GM12878 (cell line): Measurements from ENCODE around the gene OR2AT4. TPM values are rescaled to one million over a fixed set of nuclear protein-coding genes. Genes with fewer than 3 reads are reported as not detected.

Experiments
- ATAC-seq: fragments of 200-7000 bp; cut with Tn5 transposase; 3 replicates; pipeline ENCODE4 v1.9.1; 2020; ENCODE audit warnings: mild to moderate bottlenecking, moderate library complexity
- BruUV-seq: library from RNA; stranded (reverse); fragments of 400-500 nt; replicated peaks from 2 replicates; lab custom pipeline; 2021; lab: Mats Ljungman, UMichigan
- CTCF ChIA-PET: fragments of 300-600 bp; sonication (Branson Sonifier 250); formaldehyde crosslinking; extraction: SDS; loops from one replicate; lab custom pipeline; 2021; ENCODE audit warnings: inconsistent platforms; lab: Yijun Ruan, JAX
- POLR2A ChIA-PET: fragments of 350-600 bp; formaldehyde crosslinking; extraction: SDS; loops from one replicate; lab custom pipeline; 2021; ENCODE audit warnings: inconsistent platforms; lab: Charles Lee
- RAD21 ChIA-PET: fragments of 300-600 bp; sonication (Branson Sonifier 250); formaldehyde crosslinking; loops from one replicate; lab custom pipeline; 2023; ENCODE audit warnings: antibody characterized with exemption; ENCODE audit not compliant: unreplicated experiment; lab: Charles Lee
- SMC1A ChIA-PET: fragments of 300-600 bp; sonication (Branson Sonifier 250); formaldehyde crosslinking; loops from one replicate; lab custom pipeline; 2023; ENCODE audit not compliant: unreplicated experiment, uncharacterized antibody; lab: Charles Lee
- DNase-seq: peaks from one replicate; pipeline ENCODE4 v3.0.0-alpha.2; 2011; ENCODE audit warnings: low read depth, low spot score
- FAIRE-seq: peaks from 3 replicates; lab custom pipeline; 2011; peaks lifted over from hg19 to GRCh38; lab: Jason Lieb, UNC
- H2AFZ ChIP-seq: 2 replicates; pipeline ENCODE4 v1.6.0; 2011; ENCODE audit warnings: low read depth, low read length, control low read depth; ENCODE audit not compliant: control insufficient read depth
- H3K27ac ChIP-seq: 2 replicates; pipeline ENCODE4 v1.5.1; 2011; ENCODE audit warnings: control low read depth; ENCODE audit not compliant: control insufficient read depth, insufficient read depth
- H3K27me3 ChIP-seq, 2 experiments: replicated peaks in 1 of 2; 2 replicates each; pipeline versions ENCODE4 v1.6.0 to v1.6.1; 2011; ENCODE audit warnings: low read length in 1 of 2; ENCODE audit not compliant: control insufficient read depth in 2 of 2, insufficient read depth in 2 of 2
- H3K36me3 ChIP-seq, 2 experiments: 2 replicates each; pipeline ENCODE4 v1.5.1; 2011; ENCODE audit warnings: low read length in 1 of 2; ENCODE audit not compliant: control insufficient read depth in 2 of 2, insufficient read depth in 2 of 2
- H3K4me1 ChIP-seq: 2 replicates; pipeline ENCODE4 v1.6.1; 2011; ENCODE audit warnings: mild to moderate bottlenecking, low read length, moderate library complexity, mixed read lengths; ENCODE audit not compliant: control insufficient read depth, insufficient read depth
- H3K4me2 ChIP-seq: 2 replicates; pipeline ENCODE4 v1.6.0; 2011; ENCODE audit warnings: control low read depth; ENCODE audit not compliant: control insufficient read depth, insufficient read depth
- H3K4me3 ChIP-seq: fragments of 200-600 bp; sonication (generic); 2 replicates; pipeline ENCODE4 v1.5.1; 2016
- H3K79me2 ChIP-seq: 2 replicates; pipeline ENCODE4 v1.6.0; 2011; ENCODE audit warnings: low read length; ENCODE audit not compliant: control insufficient read depth, insufficient read depth
- H3K9ac ChIP-seq: 2 replicates; pipeline ENCODE4 v1.8.0; 2011; ENCODE audit warnings: low read length, control low read depth, mixed read lengths; ENCODE audit not compliant: control insufficient read depth, insufficient read depth
- H3K9me3 ChIP-seq: replicated peaks from 3 replicates; pipeline ENCODE4 v1.5.1; 2011; ENCODE audit warnings: mild to moderate bottlenecking, low read length; ENCODE audit not compliant: control insufficient read depth, insufficient read depth
- H4K20me1 ChIP-seq: 2 replicates; pipeline ENCODE4 v1.6.0; 2011; ENCODE audit not compliant: control insufficient read depth, insufficient read depth
- SIX5 ChIP-seq: IDR thresholded peaks from 2 replicates; pipeline ENCODE4 v1.6.1; 2011; ENCODE audit warnings: mild to moderate bottlenecking, low read depth, low read length, moderate library complexity; ENCODE audit not compliant: severe bottlenecking
- WGBS: methylation state at CpG from one replicate; pipeline ENCODE4 v1.1.6; 2016; ENCODE audit warnings: low lambda C conversion rate; ENCODE audit not compliant: insufficient replicate concordance, insufficient coverage; ENCODE audit errors: missing lambda C conversion rate; 5-methylcytosine and 5-hydroxymethylcytosine counted together
- in situ Hi-C: fragments of 300-500 bp; cut with MboI; formaldehyde crosslinking; loops from 9 replicates; pipeline ENCODE4 v1.14.3; 2018; ENCODE audit warnings: mixed read lengths
- intact Hi-C: fragments of 100-400 bp; cut with micrococcal nuclease; formaldehyde crosslinking; loops from one replicate; pipeline ENCODE4 v1.14.2; 2022; ENCODE audit not compliant: unreplicated experiment
- polyA plus RNA-seq, 11 experiments: library from polyadenylated mRNA; depleted of rRNA in 4 of 11; unstranded in 6 of 11; stranded (reverse) in 5 of 11; fragments of >200 nt; fragmentation: Nextera tagmentation in 4 of 11; fragmentation: Illumina TruSeq in 1 of 11; extraction: Ambion mirVana in 4 of 11; extraction: Trizol in 1 of 11; gene quantifications; 1 replicate in 1 of 11; 2 replicates in 10 of 11; pipeline versions ENCODE4 v1.2.1 to v1.2.3, GENCODE V29; 2011 to 2016; ENCODE audit warnings: inconsistent platforms in 2 of 11, missing spikeins in 2 of 11, low read depth in 1 of 11
- total RNA-seq, 4 experiments: library from RNA; depleted of rRNA in 3 of 4; stranded (reverse); fragments of >200 nt in 3 of 4; fragmentation: Illumina TruSeq in 1 of 4; extraction: Trizol in 1 of 4; gene quantifications; 2 replicates each; pipeline versions ENCODE4 v1.2.1 to v1.2.3, GENCODE V29; 2013 to 2021
- TF ChIP-seq, protein P1 (sequence below), 3 experiments: IDR thresholded peaks in 2 of 3; conservative IDR thresholded peaks in 1 of 3; 2 replicates each; pipeline ENCODE4 v1.5.1; 2011; ENCODE audit warnings: low read depth in 3 of 3, low read length in 3 of 3, mild to moderate bottlenecking in 3 of 3, control low read depth in 2 of 3, moderate library complexity in 2 of 3, inconsistent platforms in 1 of 3, mixed read lengths in 1 of 3; ENCODE audit not compliant: control insufficient read depth in 2 of 3, insufficient read depth in 1 of 3; ENCODE audit errors: extremely low read depth in 1 of 3

Gene OR2AT4
- total and polyA plus RNA-seq, 10 of the 15 experiments (the other 5 are each of a cell fraction or from before 2014, with no cell fraction given): 0.01 TPM; not detected in 9

DNA sequence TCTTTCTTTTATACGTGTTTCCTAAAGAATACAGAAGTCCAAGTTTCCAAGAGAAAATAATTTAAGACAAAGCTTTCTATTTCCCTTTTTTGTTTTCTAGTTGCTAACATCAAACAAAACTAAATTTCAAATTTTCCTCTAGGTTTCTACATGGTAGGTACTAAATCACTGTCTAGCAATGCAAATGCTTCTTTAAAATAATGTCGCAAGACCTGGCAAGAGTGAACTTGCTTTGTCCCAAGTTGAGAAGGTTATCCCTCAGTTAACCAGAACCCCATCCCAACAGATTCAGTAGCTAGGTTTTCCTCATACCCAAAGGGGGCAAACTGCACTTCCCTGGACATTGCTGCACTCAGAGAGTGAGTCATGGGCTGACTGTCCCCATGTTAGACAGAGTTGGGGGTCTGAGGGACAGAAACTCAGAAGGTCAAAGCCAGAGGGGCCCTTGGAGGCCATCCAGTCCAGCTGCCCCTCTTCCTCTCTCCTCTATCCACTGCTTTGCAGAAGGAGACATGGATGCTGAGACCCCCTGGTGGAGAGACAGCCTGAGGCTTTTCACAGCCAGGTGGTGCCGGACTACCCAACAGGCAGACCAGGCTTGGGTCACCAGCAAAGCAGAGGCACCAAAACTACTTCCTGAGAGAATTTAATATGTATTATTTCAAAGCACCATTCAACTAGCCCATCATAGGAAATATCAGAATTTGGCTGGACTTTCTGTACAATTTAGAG is 23.1 kb downstream of the OR2AT4 start:
- H3K9ac ChIP-seq: no peak overlapping the region
- no peaks in the 10 kb centered on the region for H4K20me1 ChIP-seq
- H2AFZ ChIP-seq: no peak overlapping the region
- H3K4me1 ChIP-seq: peaks cover 8% of the 10 kb centered on the region
- TF ChIP-seq, protein P1, sequence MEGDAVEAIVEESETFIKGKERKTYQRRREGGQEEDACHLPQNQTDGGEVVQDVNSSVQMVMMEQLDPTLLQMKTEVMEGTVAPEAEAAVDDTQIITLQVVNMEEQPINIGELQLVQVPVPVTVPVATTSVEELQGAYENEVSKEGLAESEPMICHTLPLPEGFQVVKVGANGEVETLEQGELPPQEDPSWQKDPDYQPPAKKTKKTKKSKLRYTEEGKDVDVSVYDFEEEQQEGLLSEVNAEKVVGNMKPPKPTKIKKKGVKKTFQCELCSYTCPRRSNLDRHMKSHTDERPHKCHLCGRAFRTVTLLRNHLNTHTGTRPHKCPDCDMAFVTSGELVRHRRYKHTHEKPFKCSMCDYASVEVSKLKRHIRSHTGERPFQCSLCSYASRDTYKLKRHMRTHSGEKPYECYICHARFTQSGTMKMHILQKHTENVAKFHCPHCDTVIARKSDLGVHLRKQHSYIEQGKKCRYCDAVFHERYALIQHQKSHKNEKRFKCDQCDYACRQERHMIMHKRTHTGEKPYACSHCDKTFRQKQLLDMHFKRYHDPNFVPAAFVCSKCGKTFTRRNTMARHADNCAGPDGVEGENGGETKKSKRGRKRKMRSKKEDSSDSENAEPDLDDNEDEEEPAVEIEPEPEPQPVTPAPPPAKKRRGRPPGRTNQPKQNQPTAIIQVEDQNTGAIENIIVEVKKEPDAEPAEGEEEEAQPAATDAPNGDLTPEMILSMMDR (IDR thresholded peaks at IDR 0.05 in 2 of 3, conservative IDR thresholded peaks at IDR 0.05 in 1 of 3; ENCODE audit: control insufficient read depth in 2 of 3, extremely low read depth in 1 of 3, insufficient read depth in 1 of 3, low read depth in 3 of 3, low read length in 3 of 3): 0 out of 6 replicates have a peak, but pooled peaks of 1 of the 3 experiments have one; percentile 0
- TF ChIP-seq SIX5: no peak
- H3K79me2 ChIP-seq: no peaks in the 10 kb centered on the region
- no peaks in the 10 kb centered on the region; the same call in 2 of the 3 replicates for H3K9me3 ChIP-seq
- ChIA-PET CTCF (interaction anchor here (0.7 to 1.7 kb wide), 6 partner anchors 47 to 143 kb away, joined by 3 to 7 read pairs (median 5); no protein-coding TSS in a partner anchor), RAD21 (interaction anchor here (1.2 kb wide), 1 partner anchor 41 kb away, joined by 4 read pairs; no protein-coding TSS in a partner anchor), POLR2A (no interaction called here), SMC1A (interaction anchor here (1.4 kb wide), 1 partner anchor 47 kb away, joined by 4 read pairs; no protein-coding TSS in a partner anchor)
- intact Hi-C loops: no loop called here
- no peak overlapping the region for H3K27ac ChIP-seq
- ATAC-seq (peak; percentile 35; the same call in 1 of the 3 replicates), DNase-seq (no peak), FAIRE-seq (no peak)
- BruUV-seq: no TSS peak
- no peaks in the 10 kb centered on the region for H3K27me3 ChIP-seq
- H3K4me3 ChIP-seq: no peak overlapping the region
- no peak overlapping the region for H3K4me2 ChIP-seq
- 59% methylated on average over 3 of the region's 3 CpGs for WGBS
- in situ Hi-C loops: no loop called here
- no peaks in the 10 kb centered on the region for H3K36me3 ChIP-seq
